BLaER1 (cell line): ENCODE data around the gene SH3BGRL3.
"Not testable (repeated sequence)": the region's sequence is repeated elsewhere in the genome, so short reads cannot be mapped to it uniquely, and the experiment has no call there.

ENCODE experiments used
- H3K27ac ChIP-seq: shearing (Covaris generic); formaldehyde crosslinking; 2 replicates; pipeline ENCODE4 v1.8.1; 2022
- H3K27me3 ChIP-seq: shearing (Covaris generic); formaldehyde crosslinking; 2 replicates; pipeline ENCODE4 v1.8.1; 2022
- H3K36me3 ChIP-seq: shearing (Covaris generic); formaldehyde crosslinking; 2 replicates; pipeline ENCODE4 v1.8.1; 2022
- H3K4me1 ChIP-seq: shearing (Covaris generic); formaldehyde crosslinking; 2 replicates; pipeline ENCODE4 v1.8.1; 2022
- H3K4me2 ChIP-seq: shearing (Covaris generic); formaldehyde crosslinking; 2 replicates; pipeline ENCODE4 v1.8.1; 2022
- H3K4me3 ChIP-seq: shearing (Covaris generic); formaldehyde crosslinking; 2 replicates; pipeline ENCODE4 v1.8.1; 2022
- H3K9ac ChIP-seq: shearing (Covaris generic); formaldehyde crosslinking; 2 replicates; pipeline ENCODE4 v1.8.1; 2022
- H3K9me3 ChIP-seq: shearing (Covaris generic); formaldehyde crosslinking; 2 replicates; pipeline ENCODE4 v1.8.1; 2022
- H4K20me1 ChIP-seq: shearing (Covaris generic); formaldehyde crosslinking; 2 replicates; pipeline ENCODE4 v1.8.1; 2022
- Cebpa-rat ChIP-seq: shearing (Covaris generic); IDR thresholded peaks from 2 replicates; pipeline ENCODE4 v1.8.1; 2022

The SH3BGRL3 gene

GRCh38 chr1:26297791-26298124, 17.9 kb downstream of the SH3BGRL3 start:
- Histone ChIP-seq H4K20me1 (no peaks in the 10 kb centered on the region), H3K4me2 (0 out of 2 replicates have a peak overlapping the region, but pooled peaks have one; percentile 53), H3K27ac (peak overlapping the region; percentile 51), H3K4me3 (no peak overlapping the region), H3K4me1 (peaks cover 51% of the 10 kb centered on the region), H3K9me3 (no peaks in the 10 kb centered on the region), H3K27me3 (no peaks in the 10 kb centered on the region), H3K9ac (no peak overlapping the region), H3K36me3 (peaks cover 13% of the 10 kb centered on the region)
- no peak for TF ChIP-seq Cebpa-rat

DNA sequence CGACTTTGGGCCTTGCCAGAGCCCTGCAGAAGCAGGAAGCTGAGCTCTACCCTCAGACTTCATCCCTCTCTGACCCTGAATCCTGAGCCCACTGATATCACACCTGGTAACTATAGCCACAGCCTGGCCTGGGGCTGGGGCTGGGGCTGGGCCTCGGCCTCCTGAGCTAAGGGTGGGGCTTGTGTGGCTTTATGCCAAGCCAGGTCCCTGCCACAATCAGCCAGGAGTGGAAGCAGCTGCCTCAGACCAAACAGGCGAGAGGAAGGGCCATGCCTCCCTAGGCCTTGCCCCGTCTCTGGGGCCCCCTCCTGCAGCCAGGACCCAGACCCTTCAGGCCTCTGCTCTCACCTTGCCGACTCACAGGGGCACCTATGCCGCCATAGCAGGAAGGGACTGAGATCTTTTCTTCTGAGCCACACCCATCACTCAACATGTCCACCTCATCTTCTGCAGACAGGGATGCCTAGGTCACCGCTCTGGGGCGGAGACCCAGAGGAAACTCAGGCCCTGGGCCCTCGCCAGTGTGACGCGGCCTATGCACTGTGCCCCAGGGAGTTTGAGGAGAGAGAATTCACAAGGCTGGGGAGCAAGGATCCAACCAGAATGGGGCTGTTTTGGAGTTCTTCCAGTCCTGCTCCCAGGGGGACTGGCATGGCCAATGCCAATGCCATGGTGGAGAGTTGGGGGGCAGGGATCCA, 20.8 kb downstream of the SH3BGRL3 start:
- Histone ChIP-seq H3K4me3 (no peak overlapping the region), H3K36me3 (peaks cover 13% of the 10 kb centered on the region), H3K9me3 (no peaks in the 10 kb centered on the region), H3K4me2 (peak overlapping the region; percentile 53), H3K9ac (no peak overlapping the region), H3K27me3 (no peaks in the 10 kb centered on the region), H3K27ac (peak overlapping the region; percentile 35), H3K4me1 (peaks cover 53% of the 10 kb centered on the region), H4K20me1 (no peaks in the 10 kb centered on the region)
- TF ChIP-seq Cebpa-rat = no peak

- Histone ChIP-seq H3K27ac (no peak overlapping the region), H3K27me3 (peaks cover 4% of the 10 kb centered on the region; the same call in 1 of the 2 replicates), H3K4me1 (peaks cover 65% of the 10 kb centered on the region), H4K20me1 (no peaks in the 10 kb centered on the region), H3K36me3 (0 out of 2 replicates have a peak, but pooled peaks cover 5% of the 10 kb centered on the region), H3K9ac (no peak overlapping the region), H3K4me3 (no peak overlapping the region), H3K4me2 (no peak overlapping the region), H3K9me3 (no peaks in the 10 kb centered on the region)
- TF ChIP-seq Cebpa-rat = no peak
Observed at GRCh38 chr1:26302733-26303405, 23.0 kb downstream of the SH3BGRL3 start.

GRCh38 chr1:26305667-26306289, 25.9 kb downstream of the SH3BGRL3 start:
- no peaks in the 10 kb centered on the region for H3K9me3 ChIP-seq
- peaks cover 36% of the 10 kb centered on the region for H3K4me1 ChIP-seq
- H3K36me3 ChIP-seq = 0 out of 2 replicates have a peak, but pooled peaks cover 3% of the 10 kb centered on the region
- H3K4me2 ChIP-seq = peak overlapping the region; percentile 98
- peak overlapping the region; percentile 69 for H3K9ac ChIP-seq
- no peaks in the 10 kb centered on the region for H4K20me1 ChIP-seq
- peaks cover 4% of the 10 kb centered on the region; the same call in 1 of the 2 replicates for H3K27me3 ChIP-seq
- H3K27ac ChIP-seq = peak overlapping the region; percentile 33; the same call in 1 of the 2 replicates
- peak overlapping the region; percentile 76 for H3K4me3 ChIP-seq
- no peak for TF ChIP-seq Cebpa-rat

GRCh38 chr1:26306290-26307229, 26.7 kb downstream of the SH3BGRL3 start, which contains the start of gene UBXN11:
Gene UBXN11 (minus strand): TSS chr1:26306636. CDS start chr1:26302883, 3,753 bp downstream.
- no peak for TF ChIP-seq Cebpa-rat
- H3K4me1 ChIP-seq = peaks cover 33% of the 10 kb centered on the region

GRCh38 chr1:26307363-26307781, 27.5 kb downstream of the SH3BGRL3 start:
- Histone ChIP-seq H3K36me3 (no peaks in the 10 kb centered on the region), H3K27me3 (peaks cover 4% of the 10 kb centered on the region; the same call in 1 of the 2 replicates), H3K9ac (no peak overlapping the region; the same call in 1 of the 2 replicates), H3K9me3 (no peaks in the 10 kb centered on the region), H3K4me3 (peak overlapping the region; percentile 76; the same call in 1 of the 2 replicates), H3K27ac (no peak overlapping the region), H3K4me1 (peaks cover 32% of the 10 kb centered on the region), H4K20me1 (no peaks in the 10 kb centered on the region), H3K4me2 (peak overlapping the region; percentile 98)
- no peak for TF ChIP-seq Cebpa-rat

More at GRCh38 chr1:26306290-26307229, 26.7 kb downstream of the SH3BGRL3 start, which contains the start of gene UBXN11:
- Histone ChIP-seq H3K27me3 (peaks cover 4% of the 10 kb centered on the region; the same call in 1 of the 2 replicates), H4K20me1 (no peaks in the 10 kb centered on the region), H3K27ac (peak within 1 kb of the TSS; percentile 33; the same call in 1 of the 2 replicates), H3K9ac (peak within 1 kb of the TSS; percentile 69), H3K4me3 (peak within 1 kb of the TSS; percentile 76), H3K9me3 (no peaks in the 10 kb centered on the region), H3K36me3 (no peaks in the 10 kb centered on the region), H3K4me2 (peak within 1 kb of the TSS; percentile 98)

DNA sequence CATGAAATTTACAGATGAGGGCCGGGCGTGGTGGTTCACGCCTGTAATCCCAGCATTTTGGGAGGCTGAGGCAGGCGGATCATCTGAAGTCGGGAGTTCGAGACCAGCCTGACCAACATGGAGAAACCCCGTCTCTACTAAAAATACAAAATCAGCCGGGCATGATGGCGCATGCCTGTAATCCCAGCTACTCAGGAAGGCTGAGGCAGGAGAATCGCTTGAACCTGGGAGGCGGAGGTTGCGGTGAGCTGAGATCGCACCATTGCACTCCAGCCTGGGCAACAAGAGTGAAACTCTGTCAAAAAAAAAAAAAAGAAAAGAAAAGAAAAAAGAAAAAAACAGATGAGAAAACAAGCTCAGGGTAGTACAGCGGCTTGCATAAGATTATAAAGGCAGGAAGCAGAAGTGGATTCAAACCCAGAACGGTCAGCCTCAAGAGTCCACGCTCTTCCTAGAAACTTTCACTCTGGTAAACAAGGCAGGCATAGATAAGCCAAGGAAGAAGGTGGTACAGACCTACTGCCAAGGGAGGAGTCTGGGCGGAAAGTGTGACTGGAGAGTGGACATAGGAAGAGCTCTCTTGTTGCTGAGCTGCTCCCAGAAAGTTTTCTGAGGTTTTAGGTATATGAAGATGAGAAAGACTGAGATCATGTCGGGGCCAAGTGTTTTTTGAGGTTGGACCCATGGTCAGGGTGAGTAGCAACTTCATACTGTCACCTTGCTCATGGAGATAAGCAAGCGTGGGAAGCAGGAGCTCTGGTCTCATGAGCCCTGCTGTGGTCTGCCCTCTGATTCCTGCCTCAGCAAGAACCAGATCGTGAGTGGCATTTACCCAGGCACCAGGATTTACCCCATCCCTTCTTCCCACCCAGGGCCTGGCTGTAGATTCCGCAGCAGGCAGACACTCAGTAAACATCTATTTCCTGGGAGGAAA, 28.3 kb downstream of the SH3BGRL3 start:
- not testable (repeated sequence) for H3K27ac ChIP-seq, H3K36me3 ChIP-seq, H3K4me2 ChIP-seq

DNA sequence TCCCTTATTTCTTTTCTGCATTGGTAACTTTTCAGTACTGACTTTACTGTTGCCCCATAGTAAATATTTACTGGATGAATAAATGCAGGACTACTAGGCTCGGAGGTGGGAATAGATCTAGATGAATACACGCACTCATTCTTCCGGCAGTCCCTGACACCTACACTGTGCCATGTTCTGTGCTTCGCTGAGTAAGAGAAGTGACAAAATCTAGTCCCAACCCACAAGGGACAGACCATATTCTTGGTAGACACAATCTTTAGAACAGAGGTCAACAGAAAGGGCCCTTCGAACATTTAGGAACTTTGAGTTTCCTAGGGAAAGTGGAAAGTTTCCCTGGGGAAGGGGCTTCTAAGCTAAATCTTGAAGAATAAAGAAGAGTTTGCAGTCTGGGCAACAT, 34.6 kb downstream of the SH3BGRL3 start:
- no peaks in the 10 kb centered on the region for H4K20me1 ChIP-seq
- H3K27ac ChIP-seq = no peak overlapping the region
- H3K36me3 ChIP-seq = no peaks in the 10 kb centered on the region
- peaks cover 17% of the 10 kb centered on the region; the same call in 1 of the 2 replicates for H3K27me3 ChIP-seq
- no peak for TF ChIP-seq Cebpa-rat
- H3K9me3 ChIP-seq = no peaks in the 10 kb centered on the region
- no peak overlapping the region for H3K4me3 ChIP-seq
- no peak overlapping the region for H3K9ac ChIP-seq
- peak overlapping the region; percentile 88 for H3K4me2 ChIP-seq
- H3K4me1 ChIP-seq = peaks cover 63% of the 10 kb centered on the region

More for the DNA sequence above, 28.3 kb downstream of the SH3BGRL3 start:
- H3K9ac ChIP-seq, H3K27me3 ChIP-seq, H3K9me3 ChIP-seq, H3K4me3 ChIP-seq, H4K20me1 ChIP-seq: not testable (repeated sequence)
- peaks cover 27% of the 10 kb centered on the region for H3K4me1 ChIP-seq
